Ishikawa (cell line): ENCODE data around the gene CHCHD4.

Source experiments
- CREB1 ChIP-seq: IDR thresholded peaks from 2 replicates; pipeline ENCODE4 v1.6.1; 2012; ENCODE audit warnings: low read depth
- EGR1 ChIP-seq: IDR thresholded peaks from 2 replicates; pipeline ENCODE4 v1.6.1; 2012
- EP300 ChIP-seq: IDR thresholded peaks from 2 replicates; pipeline ENCODE4 v1.6.1; 2012; ENCODE audit warnings: borderline replicate concordance
- FOXM1 ChIP-seq: IDR thresholded peaks from 2 replicates; pipeline ENCODE4 v1.6.1; 2012; ENCODE audit warnings: low read depth, borderline replicate concordance
- MAX ChIP-seq: IDR thresholded peaks from 2 replicates; pipeline ENCODE4 v1.6.1; 2012
- NFIC ChIP-seq: IDR thresholded peaks from 2 replicates; pipeline ENCODE4 v1.6.1; 2012
- RAD21 ChIP-seq: IDR thresholded peaks from 2 replicates; pipeline ENCODE4 v1.6.1; 2012; ENCODE audit warnings: low read depth
- REST ChIP-seq: IDR thresholded peaks from 2 replicates; pipeline ENCODE4 v1.6.1; 2012; ENCODE audit warnings: low read depth, mild to moderate bottlenecking
- TAF1 ChIP-seq: IDR thresholded peaks from 2 replicates; pipeline ENCODE4 v1.6.1; 2012; ENCODE audit warnings: low read depth, mild to moderate bottlenecking
- TCF12 ChIP-seq: IDR thresholded peaks from 2 replicates; pipeline ENCODE4 v1.6.1; 2012; ENCODE audit warnings: low read depth
- USF1 ChIP-seq: IDR thresholded peaks from 2 replicates; pipeline ENCODE4 v1.6.1; 2012
- YY1 ChIP-seq: IDR thresholded peaks from 2 replicates; pipeline ENCODE4 v1.6.1; 2012; ENCODE audit warnings: low read depth

GRCh38 chr3:14156843-14157561 lies 32.3 kb upstream of the CHCHD4 start:
- no peak for TF ChIP-seq MAX
- TF ChIP-seq EGR1 = no peak
- no peak for TF ChIP-seq FOXM1
- TF ChIP-seq NFIC = no peak
- no peak for TF ChIP-seq EP300
- TF ChIP-seq REST = no peak
- TF ChIP-seq CREB1 = no peak
- no peak for TF ChIP-seq USF1
- TF ChIP-seq YY1 = no peak
- no peak for TF ChIP-seq TAF1
- TF ChIP-seq RAD21 = no peak
- TF ChIP-seq TCF12 = no peak
